OCI-M2 (cell line): ENCODE measurements around the gene SPSB3.

Experiments used
- DNase-seq: peaks from one replicate; lab custom pipeline; 2025; ENCODE audit not compliant: unreplicated experiment; lab: John Stamatoyannopoulos, UW

The SPSB3 gene

DNA sequence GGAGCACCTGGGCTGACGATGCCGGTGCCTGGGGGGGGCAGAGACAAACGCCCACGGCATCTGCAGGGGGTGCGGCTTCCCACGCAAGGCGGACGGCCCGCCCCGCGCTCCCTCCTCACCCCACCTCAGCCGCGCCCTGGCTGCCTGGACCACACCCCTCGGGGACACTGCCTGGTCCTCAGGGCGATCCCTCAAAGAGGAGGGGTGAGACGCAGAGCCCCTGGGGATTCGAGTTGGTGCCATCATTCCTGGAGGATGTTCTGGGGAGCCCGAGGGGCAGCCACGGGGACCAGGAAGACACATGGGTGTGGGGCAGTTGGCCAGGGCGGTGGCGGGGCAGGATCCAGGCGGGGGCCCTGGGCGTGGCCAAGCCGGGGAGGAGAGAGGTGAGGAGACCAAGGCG, 7.3 kb upstream of the SPSB3 start:
- DNase-seq: no peak

DNA sequence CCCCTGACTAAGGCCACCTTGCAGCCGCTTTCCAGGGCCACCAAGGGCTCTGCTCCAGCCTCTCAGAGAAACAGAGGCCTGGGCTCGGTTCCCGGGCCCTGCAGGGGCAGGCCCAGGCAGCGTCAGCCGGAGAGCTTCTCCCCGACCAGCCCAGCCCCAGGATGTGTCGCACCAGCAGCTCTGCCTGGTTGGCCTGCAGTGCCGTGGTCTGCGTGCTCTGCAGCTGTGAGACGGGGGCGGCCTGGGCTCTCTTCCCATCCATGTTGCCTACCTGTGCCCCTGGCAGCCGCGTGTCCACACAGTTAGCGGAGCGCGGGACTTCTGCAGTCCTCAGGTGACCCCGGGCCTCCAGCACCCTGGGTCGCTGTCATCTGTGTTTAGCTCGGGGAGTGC, 6.3 kb upstream of the SPSB3 start:
- no peak for DNase-seq

DNA sequence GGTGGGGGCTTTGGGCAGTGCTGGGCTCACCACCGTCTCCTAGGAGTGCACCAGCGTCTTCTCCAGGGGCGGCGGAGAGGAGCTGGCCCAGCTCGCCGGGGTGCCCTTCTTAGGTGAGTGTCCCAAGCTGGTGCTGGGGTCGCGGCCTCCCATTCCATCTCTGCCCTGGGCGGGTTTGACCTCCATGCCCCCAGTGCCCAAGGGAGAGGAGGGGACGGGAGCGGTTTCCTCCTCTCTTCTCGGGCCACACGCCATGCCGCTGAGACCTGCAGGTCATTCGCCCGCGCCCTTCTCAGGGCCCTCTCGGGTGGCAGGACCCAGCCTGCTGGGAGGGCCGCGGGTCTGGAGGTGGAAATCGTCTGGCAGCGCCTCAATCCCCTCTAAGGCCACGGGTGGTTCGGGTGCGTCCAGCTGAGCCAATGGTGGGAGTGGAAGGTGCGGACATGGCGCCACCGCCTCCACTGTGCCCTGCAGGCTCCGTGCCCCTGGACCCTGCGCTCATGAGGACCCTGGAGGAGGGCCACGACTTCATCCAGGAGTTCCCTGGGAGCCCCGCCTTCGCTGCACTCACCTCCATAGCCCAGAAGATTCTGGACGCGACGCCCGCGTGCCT, 5.8 kb upstream of the SPSB3 start:
- DNase-seq: no peak

DNA sequence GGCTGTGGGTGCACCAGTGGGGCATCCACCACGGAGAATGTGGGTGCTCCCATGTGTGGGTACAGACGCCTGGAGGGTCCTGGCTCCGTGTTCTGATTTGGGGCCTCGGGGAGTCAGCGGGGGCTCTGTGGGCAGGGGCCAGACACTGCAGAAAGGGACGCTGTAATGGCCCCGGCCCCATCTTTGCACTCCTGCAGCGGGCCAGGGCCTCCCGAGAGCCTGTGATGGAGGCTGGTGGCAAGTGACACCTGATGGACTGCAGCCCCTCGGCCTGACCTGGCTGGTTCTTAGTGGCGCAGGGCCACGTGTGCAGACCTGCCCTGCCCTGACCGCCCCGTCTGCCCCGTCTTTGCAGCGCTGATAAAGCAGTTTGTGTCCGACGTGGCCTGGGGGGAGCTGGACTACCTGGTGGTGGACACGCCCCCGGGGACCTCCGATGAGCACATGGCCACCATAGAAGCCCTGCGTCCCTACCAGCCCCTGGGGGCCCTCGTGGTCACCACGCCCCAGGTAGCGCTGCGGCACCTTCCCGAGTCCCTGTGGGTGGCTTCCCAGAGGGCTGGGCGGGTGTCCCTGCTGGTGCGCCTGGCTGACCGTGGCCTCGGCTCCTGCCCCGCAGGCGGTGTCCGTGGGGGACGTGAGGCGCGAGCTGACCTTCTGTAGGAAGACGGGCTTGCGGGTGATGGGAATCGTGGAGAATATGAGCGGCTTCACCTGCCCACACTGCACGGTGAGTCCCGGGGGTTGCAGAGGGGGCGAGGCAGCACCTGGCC, 5.1 kb upstream of the SPSB3 start:
- DNase-seq: no peak

DNA sequence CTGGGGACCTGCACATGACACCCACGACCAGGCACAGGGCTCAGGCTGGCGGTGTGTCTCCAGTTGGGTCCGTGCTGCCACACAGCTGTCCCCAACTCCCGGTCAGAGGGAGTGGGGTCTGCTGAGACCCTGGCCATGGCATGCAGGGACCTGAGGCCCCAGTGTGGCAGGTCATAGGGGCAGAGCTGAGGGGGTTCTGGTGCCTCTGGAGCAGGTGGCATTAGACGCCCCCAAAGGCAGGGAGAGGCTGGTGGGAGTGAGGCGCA, 4.6 kb upstream of the SPSB3 start:
- DNase-seq: no peak

DNA sequence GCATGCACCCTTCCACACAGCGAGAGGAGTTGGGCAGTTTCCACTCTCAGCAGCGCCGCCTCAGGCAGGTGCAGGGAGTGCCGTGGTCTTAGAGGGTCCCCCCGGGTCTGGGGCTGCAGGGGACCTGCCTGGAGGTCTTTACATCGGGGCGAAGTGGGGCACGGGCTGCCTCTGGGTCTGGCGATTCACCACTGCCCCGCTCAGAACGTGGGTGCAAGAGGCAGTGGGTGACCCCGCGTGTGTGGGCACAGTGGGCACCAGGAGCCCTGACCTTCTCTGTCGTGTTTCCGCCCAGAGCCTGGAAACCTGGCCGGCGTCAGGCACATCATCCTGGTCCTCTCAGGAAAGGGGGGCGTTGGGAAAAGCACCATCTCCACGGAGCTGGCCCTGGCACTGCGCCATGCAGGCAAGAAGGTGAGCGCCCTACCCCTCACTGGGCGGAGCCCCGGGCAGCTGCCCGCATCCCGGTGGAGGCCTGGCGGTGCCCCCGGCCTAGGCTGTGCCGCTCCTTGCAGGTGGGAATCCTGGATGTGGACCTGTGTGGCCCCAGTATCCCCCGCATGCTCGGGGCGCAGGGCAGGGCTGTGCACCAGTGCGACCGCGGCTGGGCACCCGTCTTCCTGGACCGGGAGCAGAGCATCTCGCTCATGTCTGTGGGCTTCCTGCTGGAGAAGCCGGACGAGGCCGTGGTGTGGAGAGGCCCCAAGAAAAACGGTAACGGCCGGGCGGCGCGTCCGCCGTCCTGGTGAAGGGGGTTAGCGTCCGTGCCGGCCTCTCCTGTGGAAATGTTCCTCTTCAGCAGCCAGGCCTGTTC, 4.1 kb upstream of the SPSB3 start:
- DNase-seq: no peak

DNA sequence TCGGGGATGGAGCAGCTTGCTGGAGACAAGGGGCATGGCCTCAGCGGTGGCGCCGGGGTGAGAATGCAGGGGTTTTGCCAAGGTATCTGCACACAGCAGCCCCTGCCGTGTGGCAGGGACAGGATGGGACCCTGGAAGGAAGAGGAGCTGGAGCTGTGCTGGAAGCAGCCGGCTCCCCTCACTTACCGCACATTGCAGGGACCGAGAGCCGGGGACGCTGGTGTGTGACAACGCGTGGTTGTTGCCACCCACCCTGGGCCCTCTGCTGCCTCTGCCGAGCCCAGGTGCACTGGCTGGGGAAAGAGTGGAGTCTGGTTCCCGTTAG, 3.4 kb upstream of the SPSB3 start:
- no peak for DNase-seq

DNA sequence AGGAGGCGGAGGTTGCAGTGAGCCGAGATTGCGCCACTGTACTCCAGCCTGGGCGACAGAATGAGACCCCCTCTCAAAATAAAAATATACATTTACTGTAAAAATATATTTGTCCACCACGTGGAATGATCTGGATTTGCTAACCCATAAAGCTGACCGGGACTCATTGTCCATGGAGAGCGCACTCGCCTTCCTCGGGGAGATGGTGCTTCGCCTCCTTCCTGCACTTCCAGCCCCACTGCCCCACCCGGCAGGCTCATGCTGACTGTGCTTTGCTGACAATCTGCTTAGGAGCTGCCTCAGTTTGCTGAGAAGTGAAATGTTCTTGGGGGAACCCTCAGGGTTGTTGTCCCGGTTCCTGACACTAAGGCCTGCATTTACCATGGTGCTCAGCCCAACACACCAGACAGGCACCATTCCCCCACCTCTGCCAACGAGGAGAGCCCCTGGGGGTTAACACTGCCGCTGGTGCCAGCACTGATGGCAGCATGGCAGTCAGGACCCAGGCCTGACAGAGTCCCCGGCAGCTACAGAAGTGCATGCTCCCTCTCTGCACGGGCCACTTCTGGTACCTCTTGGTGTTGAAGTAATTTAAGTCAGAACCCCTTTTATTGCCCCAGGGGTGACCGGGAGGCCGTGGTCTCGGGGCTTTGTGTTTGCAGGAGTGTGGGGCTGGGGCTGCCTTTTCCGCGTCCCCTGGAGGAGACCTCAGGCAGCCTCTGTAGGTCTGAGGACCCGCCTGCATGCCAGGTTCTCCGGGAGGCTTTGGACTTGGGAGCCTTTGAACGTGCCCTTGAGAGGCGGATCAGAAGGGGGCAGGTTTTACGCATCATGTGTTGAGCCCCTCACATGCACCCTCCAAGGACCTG, 2.8 kb upstream of the SPSB3 start:
- DNase-seq: no peak

DNA sequence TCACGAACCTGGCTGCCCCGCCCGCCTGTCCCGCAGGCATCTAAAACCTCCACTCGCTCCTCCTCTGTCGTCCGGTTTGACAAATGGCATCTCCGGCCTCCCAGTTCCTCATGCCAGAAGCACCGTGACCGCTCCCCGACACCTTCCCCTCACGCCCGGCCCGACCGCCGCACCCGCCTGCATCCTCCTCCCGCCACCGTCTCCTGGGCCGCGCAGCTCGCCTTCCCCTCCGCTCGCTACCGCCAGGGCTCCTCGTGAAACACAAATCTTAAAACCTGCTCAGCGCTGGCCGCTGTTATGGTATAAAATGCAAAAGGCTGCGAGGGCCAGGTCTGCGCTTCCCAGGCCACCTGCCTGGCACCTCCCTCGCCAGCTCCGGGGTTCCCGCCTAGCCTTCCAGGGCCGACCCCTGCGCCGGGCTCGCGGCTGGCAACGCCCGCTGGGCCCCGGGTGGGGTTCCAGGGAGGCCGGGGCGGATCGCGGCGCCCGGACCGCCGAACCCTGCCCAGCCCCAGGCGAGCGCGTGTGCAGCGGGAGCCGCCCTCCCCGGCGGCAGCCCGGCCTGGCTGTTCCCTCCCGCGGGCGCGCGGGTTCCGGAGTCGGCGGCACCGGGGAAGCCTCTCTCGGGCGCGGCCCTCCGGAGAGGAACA, 488 bp downstream of the SPSB3 start:
- DNase-seq: no peak

DNA sequence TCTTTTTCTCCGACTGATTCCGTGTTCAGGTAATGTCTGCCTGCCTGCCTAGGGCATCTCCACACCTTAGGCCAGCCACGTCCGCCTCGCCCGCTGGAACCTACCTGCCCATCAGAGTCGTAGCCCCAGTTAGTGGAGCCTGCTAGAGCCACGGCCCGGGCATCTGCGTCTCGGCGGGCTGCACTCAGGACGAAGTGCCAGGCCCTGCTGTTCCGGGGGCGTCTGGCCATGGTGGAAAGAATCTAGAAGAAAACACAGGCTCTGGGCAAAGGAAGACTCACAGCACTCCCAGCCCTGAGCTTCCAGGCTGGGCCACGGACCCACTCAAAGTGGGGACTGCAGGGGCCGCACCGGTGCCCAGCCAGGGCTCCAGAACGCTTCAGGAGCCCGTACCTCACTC, 1.1 kb downstream of the SPSB3 start:
- no peak for DNase-seq

DNA sequence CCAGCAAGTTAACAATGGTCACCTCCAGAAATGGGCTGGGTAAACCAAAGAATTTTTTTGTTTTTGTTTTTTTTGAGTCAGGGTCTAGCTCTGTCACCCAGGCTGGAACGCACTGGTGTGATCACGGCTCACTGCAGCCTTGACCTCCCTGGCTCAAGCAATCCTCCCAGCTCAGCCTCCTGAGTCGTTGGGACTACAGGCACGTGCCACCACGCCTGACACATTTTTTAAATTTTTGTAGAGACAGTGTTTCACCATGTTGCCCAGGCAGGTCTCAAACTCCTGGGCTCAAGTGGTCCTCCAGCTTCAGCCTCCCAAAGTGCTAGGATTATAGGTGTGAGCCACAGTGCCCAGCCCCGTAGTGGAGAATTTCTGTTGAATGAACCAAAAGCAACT, 1.7 kb downstream of the SPSB3 start:
- DNase-seq: no peak

DNA sequence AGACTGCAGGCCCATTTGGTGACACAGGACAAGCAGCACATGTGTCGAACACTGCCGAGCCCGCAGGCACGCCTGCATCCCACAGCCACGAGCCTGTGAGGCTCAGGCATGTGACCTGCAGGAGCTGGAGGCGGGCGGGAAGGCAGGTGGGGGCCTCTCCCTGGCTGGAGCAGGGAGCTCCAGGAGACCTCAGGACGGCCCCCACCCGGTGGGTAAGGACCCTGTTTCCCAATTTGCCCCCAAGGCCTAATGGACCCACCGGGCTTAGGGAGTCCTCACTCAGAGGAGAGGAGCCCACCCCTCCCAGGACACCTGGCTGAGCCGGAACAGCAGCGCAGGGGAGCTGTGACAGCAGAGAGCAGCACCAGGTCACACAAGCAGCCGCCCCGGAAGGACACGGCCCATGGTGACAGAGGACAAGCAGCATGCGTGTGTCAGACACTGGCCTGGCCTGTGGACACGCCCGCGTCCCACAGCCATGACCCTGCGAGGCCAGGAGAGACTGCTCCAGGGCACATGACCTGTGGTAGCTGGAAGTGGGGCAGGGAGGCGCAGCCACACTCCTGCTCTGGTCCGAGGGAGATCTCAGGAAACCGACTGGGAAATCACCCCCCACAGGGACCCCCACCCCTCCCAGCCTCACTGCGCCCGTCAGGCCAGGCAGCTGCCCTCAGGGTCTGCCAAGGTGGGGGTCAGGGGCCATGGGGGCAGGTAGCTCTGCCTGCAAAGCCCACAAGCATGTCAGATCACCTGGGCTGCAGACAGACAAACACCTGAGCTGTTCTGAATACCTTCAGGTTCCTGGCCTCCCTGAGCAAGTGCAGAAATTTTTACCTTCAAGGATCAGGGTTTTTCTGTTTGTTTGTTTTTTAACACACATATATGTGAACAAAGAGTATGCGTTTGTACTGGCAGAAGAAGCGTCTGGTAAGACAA, 2.4 kb downstream of the SPSB3 start:
- DNase-seq: no peak

DNA sequence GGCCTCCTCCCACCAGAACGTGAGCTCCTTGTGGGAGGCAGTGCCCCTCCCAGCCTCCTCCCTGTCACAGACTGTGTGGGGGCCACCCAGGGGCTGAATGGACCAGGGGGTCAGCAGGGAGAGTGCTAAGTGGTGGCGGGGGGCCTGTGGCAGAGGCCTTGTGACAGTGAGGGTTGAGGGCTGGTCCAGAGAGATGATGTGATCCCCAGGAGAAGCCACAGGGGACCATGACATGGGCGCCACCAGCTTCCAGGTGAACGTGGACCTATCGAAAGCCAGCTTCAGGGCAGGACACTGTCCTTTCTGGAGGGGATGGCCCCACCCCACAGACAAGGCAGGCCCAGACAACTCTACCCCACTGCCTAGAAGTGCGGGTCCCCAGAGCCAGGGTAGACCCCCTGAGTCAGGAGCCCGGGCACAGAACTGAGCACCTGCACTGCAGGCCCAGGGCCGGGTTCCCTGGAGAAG, 3.1 kb downstream of the SPSB3 start:
- no peak for DNase-seq

DNA sequence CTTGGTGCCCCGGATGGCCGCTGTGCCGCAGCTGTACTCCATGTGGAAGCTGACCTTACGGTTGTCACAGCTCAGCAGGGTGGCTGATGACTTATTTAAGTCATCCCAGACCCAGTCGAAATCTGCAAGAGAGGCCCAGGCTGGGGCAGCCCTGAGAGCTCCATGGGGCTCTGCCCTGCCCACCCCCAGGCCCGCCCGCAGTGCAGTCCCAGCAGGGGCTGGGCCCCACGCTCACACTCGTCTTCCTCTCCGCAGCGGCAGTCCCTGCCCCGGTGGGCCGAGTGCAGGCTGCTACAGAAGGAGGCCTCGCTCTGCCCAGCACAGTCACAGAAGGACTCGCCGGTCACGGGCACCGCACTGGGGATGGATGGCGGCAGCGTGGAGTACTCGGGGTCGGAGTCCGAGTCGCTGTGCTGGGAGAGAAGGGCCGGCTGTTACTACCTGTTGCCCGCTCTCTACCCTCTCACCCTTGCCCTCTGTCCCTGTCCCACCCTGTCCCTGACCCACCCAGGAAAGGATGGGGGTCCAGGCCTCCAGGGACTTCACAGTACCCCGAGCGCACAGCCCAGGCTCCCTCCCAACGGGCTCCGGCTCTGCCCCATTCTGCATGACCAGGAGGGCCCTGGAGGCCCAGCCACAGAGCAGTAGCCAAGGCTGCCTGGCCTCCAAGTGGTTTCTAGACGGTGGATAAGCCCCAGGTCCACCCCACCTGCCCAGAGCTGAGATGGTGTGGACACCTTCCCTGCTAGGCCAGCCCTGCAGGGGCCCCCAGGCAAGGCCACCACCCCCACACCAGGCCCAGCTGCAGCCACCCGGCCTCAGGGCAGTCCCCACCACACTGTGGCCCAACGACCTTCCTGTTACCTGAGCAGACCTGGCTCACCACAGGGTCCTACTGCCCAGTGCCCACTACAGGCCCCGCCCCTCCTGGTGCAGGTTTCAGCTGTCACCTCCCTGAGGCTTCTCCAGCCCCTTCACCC, 3.9 kb downstream of the SPSB3 start:
- DNase-seq: no peak

DNA sequence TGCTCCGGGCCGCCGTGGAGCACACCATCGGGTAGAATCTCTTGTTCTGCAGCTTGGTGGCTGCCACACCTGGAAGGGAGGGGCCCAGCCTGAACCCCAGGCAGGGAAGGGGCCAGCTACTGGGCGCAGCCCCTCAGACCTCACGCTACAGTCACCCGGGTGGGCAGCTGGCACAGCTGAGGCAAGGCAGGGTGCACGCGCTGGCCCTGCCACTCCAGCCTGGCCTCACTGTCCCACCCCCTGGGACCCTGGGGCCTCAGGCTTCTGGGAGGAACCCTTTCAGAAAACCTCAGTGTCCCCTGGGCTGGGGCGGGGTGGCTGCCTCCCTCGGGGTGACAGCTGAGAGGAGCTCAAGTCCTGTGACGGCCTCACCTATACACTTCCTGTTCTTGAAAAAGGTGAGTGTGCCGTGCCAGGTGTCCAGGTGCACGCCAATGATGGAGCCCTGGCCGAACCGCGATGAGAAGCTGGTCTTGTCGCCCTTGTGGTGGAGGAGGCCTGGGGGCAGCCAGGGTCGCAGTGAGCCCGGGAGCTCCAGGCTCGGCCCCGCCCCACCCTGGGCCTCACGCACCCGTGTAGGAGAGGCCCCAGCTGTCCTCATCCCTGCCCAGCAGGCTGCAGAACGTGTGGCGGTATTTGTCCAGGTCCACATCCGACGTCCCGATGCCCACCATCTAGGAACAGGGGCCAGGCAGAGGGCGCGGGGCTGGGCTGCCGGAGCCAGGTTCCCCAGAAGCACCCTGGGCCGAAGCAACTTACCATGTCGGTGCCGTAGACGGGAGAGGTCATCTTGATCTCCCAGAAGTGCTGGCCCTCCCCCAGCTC, 4.8 kb downstream of the SPSB3 start:
- no peak for DNase-seq

DNA sequence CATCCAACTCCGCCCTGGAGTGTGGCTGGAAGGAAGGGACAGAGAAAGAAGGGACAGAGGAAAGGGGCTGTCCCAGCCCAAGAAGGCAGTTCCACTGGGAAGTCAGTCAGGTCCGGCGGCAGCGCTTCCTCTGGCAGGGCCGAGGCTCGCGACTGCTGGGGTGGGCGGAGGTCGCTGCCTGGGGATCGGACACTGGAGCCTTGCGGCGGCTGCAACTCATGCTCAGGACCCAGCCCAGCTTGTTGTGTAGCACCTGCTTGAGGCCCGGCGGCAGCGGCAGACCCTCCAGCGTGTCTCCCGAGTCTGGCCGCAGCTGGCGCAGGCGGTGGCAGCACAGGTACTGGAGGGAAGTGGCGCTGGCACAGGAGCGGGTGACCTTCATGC, 5.4 kb downstream of the SPSB3 start:
- DNase-seq: no peak

DNA sequence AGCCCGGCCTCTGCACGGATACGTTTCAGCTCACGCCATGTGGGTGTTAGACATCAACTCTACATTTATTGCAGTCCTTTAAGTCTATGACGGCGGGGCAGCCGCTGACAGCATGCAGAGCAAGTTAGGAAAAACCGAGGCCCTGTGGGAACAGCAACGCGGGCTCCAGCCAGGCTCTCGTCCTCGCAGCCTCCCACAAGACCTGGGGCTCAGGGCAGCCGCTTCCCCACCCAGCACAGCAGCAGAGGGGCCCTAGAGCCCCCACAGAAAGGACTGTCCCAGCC, 5.8 kb downstream of the SPSB3 start:
- no peak for DNase-seq
